Measurements from ENCODE around the gene FOXL2.

The FOXL2 gene

DNA sequence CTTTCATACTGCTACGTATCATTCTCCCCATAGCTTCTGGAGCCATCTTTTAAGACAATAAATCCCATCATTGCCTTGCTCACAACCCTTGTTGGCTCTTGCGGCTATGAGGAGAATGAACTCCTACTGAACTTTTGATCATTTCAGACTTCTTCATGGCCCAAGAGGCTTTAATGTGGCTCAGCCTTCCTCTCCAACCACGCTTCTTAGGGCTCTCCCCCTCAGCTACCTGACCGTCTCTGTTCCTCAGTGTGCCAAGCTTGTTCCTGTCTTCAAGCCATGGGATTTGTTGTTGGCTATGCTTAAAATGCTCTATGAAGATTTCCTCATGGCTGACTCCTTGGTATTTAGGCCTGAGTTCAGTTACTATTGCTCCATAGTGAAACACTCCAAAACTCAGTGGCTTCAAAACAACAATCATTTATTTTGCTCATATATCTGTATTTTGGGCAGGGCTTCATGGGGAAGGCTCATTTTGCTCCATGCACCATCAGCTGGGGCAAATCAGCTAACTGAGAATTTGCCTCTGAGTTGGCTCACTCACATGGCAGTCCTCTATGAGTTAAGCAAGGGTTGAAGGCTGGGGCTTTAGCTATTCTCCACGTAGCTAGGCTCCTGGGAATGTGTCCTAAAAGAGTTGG lies 47.5 kb downstream of the FOXL2 start:
- H3K27ac ChIP-seq = no peak overlapping the region
- DNase-seq (ENCODE audit: low read depth, low spot score) = no peak

GRCh38 chr3:138898708-138899107 lies 48.2 kb downstream of the FOXL2 start:
- H3K27ac ChIP-seq = no peak overlapping the region
- no peak for DNase-seq (ENCODE audit: low read depth, low spot score)

DNA sequence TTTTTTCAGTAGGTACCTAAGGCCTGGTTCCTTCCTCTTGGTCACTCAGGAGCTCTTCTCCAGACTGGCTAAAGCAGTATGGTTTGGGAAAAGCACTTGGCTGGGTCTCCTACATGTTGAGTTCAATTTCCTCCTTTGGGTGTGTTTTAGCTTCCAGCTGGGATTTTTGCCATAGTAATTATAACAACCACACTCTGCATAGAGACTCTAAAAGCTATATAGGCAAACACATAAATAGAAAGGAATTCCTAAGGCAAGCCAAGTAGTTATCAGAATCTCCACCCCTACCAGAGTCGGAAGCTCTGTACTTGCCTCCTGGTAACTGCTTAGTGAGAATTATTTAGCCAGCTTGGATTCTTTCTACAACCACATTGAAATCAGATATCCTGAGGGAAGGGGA lies 48.6 kb downstream of the FOXL2 start:
- no peak for DNase-seq (ENCODE audit: low read depth, low spot score)
- no peak overlapping the region for H3K27ac ChIP-seq
